NT2/D1 (cell line): ENCODE results near the gene ZNF284.

Experiments used
- DNase-seq: peaks from one replicate; pipeline ENCODE4 v3.0.0-alpha.2; 2011; ENCODE audit warnings: low read depth, low spot score
- H3K27me3 ChIP-seq: 2 replicates; pipeline ENCODE4 v1.6.0; 2011; ENCODE audit warnings: mild to moderate bottlenecking; ENCODE audit not compliant: insufficient read length, insufficient read depth
- H3K36me3 ChIP-seq: 2 replicates; pipeline ENCODE4 v1.6.1; 2011; ENCODE audit warnings: mild to moderate bottlenecking, low read length, mixed read lengths; ENCODE audit not compliant: insufficient read depth, insufficient read length
- H3K4me1 ChIP-seq: 2 replicates; pipeline ENCODE4 v1.5.1; 2011; ENCODE audit not compliant: insufficient read depth, insufficient read length
- H3K4me3 ChIP-seq: 2 replicates; pipeline ENCODE4 v1.5.1; 2011; ENCODE audit warnings: low read depth; ENCODE audit not compliant: insufficient read length
- H3K9ac ChIP-seq: 2 replicates; pipeline ENCODE4 v1.6.0; 2011; ENCODE audit warnings: low read depth; ENCODE audit not compliant: insufficient read length
- H3K9me3 ChIP-seq: 2 replicates; pipeline ENCODE4 v1.5.1; 2011; ENCODE audit warnings: mild to moderate bottlenecking, low read length; ENCODE audit not compliant: insufficient read depth
- SUZ12 ChIP-seq: IDR thresholded peaks from 2 replicates; pipeline ENCODE4 v1.6.1; 2011; ENCODE audit not compliant: insufficient read length, insufficient read depth; ENCODE audit errors: extremely low read depth
- YY1 ChIP-seq: IDR thresholded peaks from 2 replicates; pipeline ENCODE4 v1.6.1; 2011; ENCODE audit not compliant: insufficient read length, insufficient read depth
- ZNF274 ChIP-seq: IDR thresholded peaks from 2 replicates; pipeline ENCODE4 v1.6.1; 2011; ENCODE audit warnings: mild to moderate bottlenecking, low read depth, low read length

Gene ZNF284

GRCh38 chr19:44050740-44051649, 21.0 kb upstream of the ZNF284 start:
- Histone ChIP-seq H3K9me3 (no peaks in the 10 kb centered on the region), H3K4me3 (peak overlapping the region; percentile 77), H3K4me1 (no peaks in the 10 kb centered on the region), H3K27me3 (no peaks in the 10 kb centered on the region), H3K9ac (peak overlapping the region; percentile 64), H3K36me3 (peaks cover 3% of the 10 kb centered on the region)
- no peak for TF ChIP-seq SUZ12
- TF ChIP-seq YY1: no peak
- no peak for TF ChIP-seq ZNF274
- no peak for DNase-seq

- no peak for TF ChIP-seq ZNF274
- peak; percentile 43 for TF ChIP-seq YY1
- peak within 1 kb of the TSS; percentile 77 for H3K4me3 ChIP-seq
Observed at GRCh38 chr19:44051650-44052402, 20.1 kb upstream of the ZNF284 start, which contains the start of gene ZNF223. Gene ZNF223, plus strand, starts transcription at chr19:44052036. Its CDS starts 3,141 bp downstream, at chr19:44055177.

GRCh38 chr19:44055870-44056269, 16.1 kb upstream of the ZNF284 start:
- TF ChIP-seq ZNF274: no peak
- no peak for TF ChIP-seq YY1
- TF ChIP-seq SUZ12: no peak
- Histone ChIP-seq H3K9me3 (peaks cover 8% of the 10 kb centered on the region; the same call in 1 of the 2 replicates), H3K4me1 (no peaks in the 10 kb centered on the region), H3K4me3 (no peak overlapping the region), H3K27me3 (no peaks in the 10 kb centered on the region), H3K36me3 (peaks cover 44% of the 10 kb centered on the region), H3K9ac (no peak overlapping the region)
- DNase-seq: no peak

More at GRCh38 chr19:44051650-44052402, 20.1 kb upstream of the ZNF284 start, which contains the start of gene ZNF223:
- no peaks in the 10 kb centered on the region for H3K9me3 ChIP-seq
- H3K9ac ChIP-seq: peak within 1 kb of the TSS; percentile 93
- DNase-seq: peak; percentile 80
- H3K27me3 ChIP-seq: no peaks in the 10 kb centered on the region
- peaks cover 4% of the 10 kb centered on the region for H3K36me3 ChIP-seq
- H3K4me1 ChIP-seq: no peaks in the 10 kb centered on the region

- Histone ChIP-seq H3K4me1 (no peaks in the 10 kb centered on the region), H3K9me3 (peaks cover 8% of the 10 kb centered on the region; the same call in 1 of the 2 replicates), H3K9ac (no peak overlapping the region), H3K27me3 (no peaks in the 10 kb centered on the region), H3K4me3 (no peak overlapping the region), H3K36me3 (peaks cover 64% of the 10 kb centered on the region)
- DNase-seq: no peak
- TF ChIP-seq SUZ12: no peak
- no peak for TF ChIP-seq ZNF274
- no peak for TF ChIP-seq YY1
Observed at GRCh38 chr19:44059229-44059628, 12.7 kb upstream of the ZNF284 start.

GRCh38 chr19:44061038-44061437, 10.9 kb upstream of the ZNF284 start:
- Histone ChIP-seq H3K36me3 (peaks cover 74% of the 10 kb centered on the region), H3K9ac (no peak overlapping the region), H3K9me3 (peaks cover 23% of the 10 kb centered on the region), H3K27me3 (no peaks in the 10 kb centered on the region), H3K4me1 (no peaks in the 10 kb centered on the region), H3K4me3 (no peak overlapping the region)
- TF ChIP-seq ZNF274 (no peak), SUZ12 (no peak), YY1 (no peak)
- no peak for DNase-seq

- Histone ChIP-seq H3K4me1 (no peaks in the 10 kb centered on the region), H3K9me3 (peaks cover 35% of the 10 kb centered on the region), H3K36me3 (peaks cover 50% of the 10 kb centered on the region), H3K27me3 (no peaks in the 10 kb centered on the region), H3K9ac (no peak overlapping the region), H3K4me3 (no peak overlapping the region)
- TF ChIP-seq SUZ12 (no peak), ZNF274 (no peak), YY1 (no peak)
- no peak for DNase-seq
Observed at GRCh38 chr19:44066305-44066704, 5.7 kb upstream of the ZNF284 start.

- TF ChIP-seq SUZ12: no peak
- TF ChIP-seq YY1: no peak
- TF ChIP-seq ZNF274: no peak
- no peaks in the 10 kb centered on the region for H3K4me1 ChIP-seq
- H3K9ac ChIP-seq: no peak overlapping the region
- DNase-seq: no peak
- peaks cover 32% of the 10 kb centered on the region for H3K36me3 ChIP-seq
- H3K27me3 ChIP-seq: peaks cover 10% of the 10 kb centered on the region
- no peak overlapping the region for H3K4me3 ChIP-seq
- H3K9me3 ChIP-seq: peaks cover 35% of the 10 kb centered on the region
Observed at GRCh38 chr19:44069415-44069814, 2.5 kb upstream of the ZNF284 start.
